GM12892 (cell line): Measurements from ENCODE around the gene DPM3.

Experiments used
- POLR2A ChIP-seq: IDR thresholded peaks from 2 replicates; pipeline ENCODE4 v1.6.1; 2011; ENCODE audit warnings: low read depth, low read length, control low read depth
- POLR2AphosphoS5 ChIP-seq: IDR thresholded peaks from 2 replicates; pipeline ENCODE4 v1.6.1; 2011; ENCODE audit warnings: low read depth, low read length, control low read depth
- TAF1 ChIP-seq: IDR thresholded peaks from 2 replicates; pipeline ENCODE4 v1.6.1; 2011; ENCODE audit warnings: low read depth, mild to moderate bottlenecking, control low read depth, low read length, borderline replicate concordance

- TF ChIP-seq POLR2A (no peak), POLR2AphosphoS5 (no peak), TAF1 (no peak)
These were observed 44.0 kb upstream of the DPM3 start for GRCh38 chr1:155184351-155184811.
